Activated CD4-positive, alpha-beta T cell treated with anti-CD3 and anti-CD28 coated beads for 1 hour (primary cell): ENCODE measurements around the gene RAB20.
"Not testable (repeated sequence)": the region's sequence is repeated elsewhere in the genome, so short reads cannot be mapped to it uniquely, and the experiment has no call there.

Source experiments
- DNase-seq: peaks from one replicate; pipeline ENCODE4 v3.0.0-alpha.2; 2020

Gene RAB20

GRCh38 chr13:110506859-110507566, 54.5 kb downstream of the RAB20 start:
- DNase-seq: no peak

DNA sequence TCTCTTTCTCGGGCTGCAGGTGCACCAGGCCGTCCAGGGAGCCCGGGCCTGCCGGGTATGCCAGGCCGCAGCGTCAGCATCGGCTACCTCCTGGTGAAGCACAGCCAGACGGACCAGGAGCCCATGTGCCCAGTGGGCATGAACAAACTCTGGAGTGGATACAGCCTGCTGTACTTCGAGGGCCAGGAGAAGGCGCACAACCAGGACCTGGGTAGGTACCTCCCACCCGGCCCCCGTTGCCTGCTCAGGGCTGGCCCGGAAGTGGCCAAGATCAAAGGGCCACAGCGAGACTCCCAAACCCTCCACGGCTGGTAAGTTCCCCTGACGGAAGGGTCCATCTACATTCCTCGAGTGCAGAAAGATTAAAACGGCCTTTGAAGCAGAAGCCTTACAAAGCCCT, 55.1 kb downstream of the RAB20 start:
- no peak for DNase-seq

DNA sequence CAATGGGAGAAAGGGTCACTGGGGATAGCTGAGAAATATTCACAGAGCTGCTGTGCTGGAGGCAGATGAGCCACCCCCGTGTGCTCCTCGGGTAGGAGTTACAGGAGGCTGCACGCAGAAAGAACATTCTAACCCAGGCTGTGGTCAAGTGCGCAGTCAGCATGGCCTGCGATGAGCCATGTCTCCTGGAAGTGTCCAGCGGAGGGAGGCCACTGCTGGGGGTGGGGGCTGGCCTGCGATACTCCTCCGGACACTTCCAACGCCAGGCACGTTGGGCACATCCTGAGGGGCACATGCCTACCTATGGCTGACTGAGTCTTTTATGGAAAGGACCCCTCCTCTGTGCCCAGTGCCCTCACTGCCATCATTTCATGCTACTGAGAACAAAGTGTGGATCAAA, 55.9 kb downstream of the RAB20 start:
- DNase-seq: no peak

- DNase-seq: no peak
Measured at GRCh38 chr13:110503979-110504499, 57.5 kb downstream of the RAB20 start.

- no peak for DNase-seq
Measured at GRCh38 chr13:110503037-110503901, 58.3 kb downstream of the RAB20 start.

DNA sequence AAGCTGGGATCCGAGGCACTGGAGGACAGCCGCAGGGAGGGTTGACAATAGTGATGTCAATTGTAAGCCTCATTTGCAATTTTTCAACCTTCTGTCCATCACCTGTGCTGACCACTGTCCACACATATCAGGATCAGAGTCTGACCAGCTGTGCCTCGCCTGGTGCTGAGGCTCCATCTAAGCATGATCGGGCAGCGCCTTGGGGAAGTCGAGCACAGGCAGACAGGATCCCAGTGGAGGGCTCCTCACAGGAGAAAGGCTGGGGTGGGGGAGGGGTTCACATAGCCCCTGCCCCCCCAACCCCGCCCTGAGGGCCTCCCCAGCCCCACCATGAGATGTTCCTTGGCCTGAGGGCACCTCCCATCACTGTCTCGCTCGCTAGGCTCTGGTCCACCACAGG, 60.3 kb downstream of the RAB20 start:
- DNase-seq: no peak

- no peak for DNase-seq
Measured at GRCh38 chr13:110500341-110500740, 61.2 kb downstream of the RAB20 start.

GRCh38 chr13:110499621-110500281, 61.8 kb downstream of the RAB20 start:
- DNase-seq: no peak

DNA sequence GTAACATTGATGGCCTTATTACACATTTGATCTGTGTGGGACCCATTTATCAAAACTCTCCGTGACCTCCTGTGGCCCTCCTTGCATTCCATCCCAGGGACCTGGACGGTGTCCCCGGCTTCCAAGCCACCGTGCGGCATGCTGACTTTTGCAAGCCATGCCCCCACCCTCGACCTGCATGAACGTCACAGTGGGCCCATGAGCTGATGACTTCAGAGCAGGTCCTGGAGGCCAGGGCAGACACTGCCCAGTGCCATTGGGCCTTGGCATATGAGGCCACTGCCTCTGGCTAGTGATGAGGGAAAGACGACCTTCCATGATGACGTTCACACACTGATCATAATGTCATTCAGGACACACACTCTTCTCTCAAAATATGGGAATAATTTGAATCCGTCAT, 62.8 kb downstream of the RAB20 start:
- DNase-seq: no peak

- DNase-seq: no peak
Measured at GRCh38 chr13:110498327-110498726, 63.2 kb downstream of the RAB20 start.

DNA sequence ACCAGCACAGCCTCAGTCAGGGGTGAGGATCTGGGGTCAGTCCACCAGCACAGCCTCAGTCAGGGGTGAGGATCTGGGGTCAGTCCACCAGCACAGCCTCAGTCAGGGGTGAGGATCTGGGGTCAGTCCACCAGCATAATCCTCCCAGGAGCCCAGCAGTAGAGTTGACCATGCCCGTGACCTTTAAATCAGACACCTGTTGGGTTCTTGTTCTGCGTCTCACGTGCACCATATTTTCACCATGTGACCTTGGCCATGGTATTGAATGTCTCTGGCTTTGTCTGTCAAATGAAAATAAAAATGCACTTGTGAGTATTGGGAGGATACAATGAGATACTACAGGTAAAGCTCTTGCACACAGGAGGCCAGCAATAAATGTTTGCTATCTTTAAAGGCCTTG, 63.6 kb downstream of the RAB20 start:
- DNase-seq: not testable (repeated sequence)

DNA sequence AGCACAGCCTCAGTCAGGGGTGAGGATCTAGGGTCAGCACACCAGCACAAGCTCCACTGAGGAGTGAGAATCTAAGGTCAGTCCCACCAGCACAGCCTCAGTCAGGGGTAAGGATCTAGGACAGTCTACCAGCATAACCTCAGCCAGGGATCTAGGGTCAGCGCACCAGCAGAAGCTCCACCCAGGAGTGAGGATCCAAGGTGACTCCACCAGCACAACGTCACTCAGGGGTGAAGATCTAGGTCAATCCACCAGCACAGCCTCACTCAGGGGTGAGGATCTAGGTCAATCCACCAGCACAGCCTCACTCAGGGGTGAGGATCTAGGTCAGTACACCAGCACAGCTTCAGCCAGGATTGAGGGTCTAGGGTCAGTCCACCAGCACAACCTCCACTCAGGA, 64.5 kb downstream of the RAB20 start:
- DNase-seq: no peak

GRCh38 chr13:110496281-110496680, 65.2 kb downstream of the RAB20 start:
- DNase-seq: no peak

DNA sequence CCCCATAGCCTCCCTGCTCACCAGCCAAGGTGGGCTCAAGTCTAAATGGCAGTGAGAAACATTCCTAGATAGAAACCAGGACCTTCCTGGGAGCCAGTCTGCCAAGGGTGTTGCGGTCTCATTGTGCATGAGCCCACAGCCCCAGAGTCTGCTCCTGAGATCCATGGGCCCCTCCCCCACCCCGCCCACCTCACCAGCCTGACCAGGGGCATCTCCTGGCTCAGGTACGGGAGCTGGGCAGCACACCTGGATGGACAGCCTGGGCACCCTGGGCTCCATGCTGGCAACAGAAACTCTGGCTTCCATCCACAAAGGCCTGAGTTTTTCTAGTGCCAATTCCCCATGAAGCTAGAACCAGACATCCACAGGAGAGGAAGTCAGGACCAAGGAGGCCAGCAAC, 65.6 kb downstream of the RAB20 start:
- DNase-seq: no peak

- no peak for DNase-seq
Measured at GRCh38 chr13:110495376-110495775, 66.1 kb downstream of the RAB20 start.

DNA sequence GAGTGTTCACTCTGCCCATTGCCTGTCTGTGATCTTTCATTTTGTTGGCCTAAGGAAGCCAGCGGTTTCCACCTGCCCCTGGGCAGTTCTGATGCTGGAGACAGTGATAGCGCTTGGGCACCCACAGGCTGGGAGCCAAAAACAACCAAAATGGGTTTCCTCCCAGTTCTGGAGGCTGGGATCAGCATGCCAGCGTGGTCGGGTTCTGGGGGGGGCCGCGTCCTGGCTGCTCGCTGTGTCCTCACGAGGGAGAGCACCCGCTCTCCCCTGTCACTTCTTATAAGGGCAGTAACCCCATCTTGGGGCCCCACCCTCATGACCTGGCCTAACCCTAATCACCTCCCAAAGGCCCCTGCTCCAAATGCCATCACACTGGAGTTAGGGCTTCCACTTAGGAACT, 67.9 kb downstream of the RAB20 start:
- no peak for DNase-seq

- no peak for DNase-seq
Measured at GRCh38 chr13:110492679-110493593, 68.6 kb downstream of the RAB20 start.

GRCh38 chr13:110491869-110492678, 69.4 kb downstream of the RAB20 start:
- no peak for DNase-seq

DNA sequence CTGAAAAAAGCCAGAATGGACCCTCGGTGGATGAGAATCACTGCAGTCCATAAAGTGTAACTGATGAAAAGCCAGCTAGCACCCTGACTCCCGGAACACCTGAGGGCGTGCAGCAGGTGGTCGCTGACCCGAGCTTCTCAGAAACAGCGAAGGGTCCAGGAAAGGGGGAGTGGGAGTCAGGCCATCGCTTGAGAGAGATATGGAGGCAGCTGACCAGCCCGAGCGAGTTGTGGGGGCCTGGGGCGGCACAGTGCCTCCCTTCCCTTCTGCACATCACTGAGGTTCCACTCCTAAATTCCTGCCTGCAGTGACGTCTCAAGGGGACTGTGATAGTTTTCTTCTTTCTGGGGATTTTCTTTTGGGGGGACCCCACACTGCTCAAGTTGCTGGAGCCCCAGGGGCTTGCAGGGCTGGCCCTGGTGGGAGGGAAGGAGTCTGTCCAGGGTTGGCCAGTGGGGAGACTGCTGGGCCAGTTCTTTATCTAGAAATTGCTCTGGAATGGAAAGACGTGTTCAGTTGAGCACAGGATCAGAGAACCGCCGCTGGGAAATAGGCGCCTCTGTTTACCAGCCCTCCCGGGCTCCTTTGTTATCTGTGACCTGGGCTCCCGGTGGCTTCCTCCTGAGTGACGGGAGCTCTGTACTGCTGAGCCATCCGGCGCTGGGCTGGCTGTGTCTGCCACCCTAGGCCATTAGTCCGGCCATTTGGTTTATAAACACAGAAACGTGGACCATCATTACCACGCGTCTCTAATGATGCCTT, 71.3 kb downstream of the RAB20 start:
- DNase-seq: no peak

GRCh38 chr13:110486880-110487279, 74.6 kb downstream of the RAB20 start:
- DNase-seq: not testable (repeated sequence)
